ENCODE data around the gene MACF1. TPM values are rescaled to one million over a fixed set of nuclear protein-coding genes. Genes with fewer than 3 reads are reported as not detected.

MACF1 gene
- total RNA-seq, 2 experiments from 2014 or later = 353 to 366 TPM

GRCh38 chr1:39288735-39289465 lies 84.4 kb downstream of the MACF1 start:
- Mint-ChIP-seq H3K27ac (no peak overlapping the region), H3K27me3 (ENCODE audit: low read depth) (no peaks in the 10 kb centered on the region), H3K36me3 (ENCODE audit: low read depth) (peaks cover 78% of the 10 kb centered on the region), H3K9me3 (ENCODE audit: insufficient read depth) (no peaks in the 10 kb centered on the region), H3K4me3 (no peak overlapping the region), H3K4me1 (ENCODE audit: low read depth) (no peaks in the 10 kb centered on the region)
- no peak for ATAC-seq
- no peak for DNase-seq
- ChIA-PET POLR2A (no interaction called here), CTCF (interaction anchor here (1.3 kb wide), 1 partner anchor 97 kb away, joined by 3 read pairs; no protein-coding TSS in a partner anchor)

- Mint-ChIP-seq H3K27me3 (ENCODE audit: low read depth) (no peaks in the 10 kb centered on the region), H3K4me1 (ENCODE audit: low read depth) (no peaks in the 10 kb centered on the region), H3K27ac (no peak overlapping the region), H3K36me3 (ENCODE audit: low read depth) (peaks cover 79% of the 10 kb centered on the region), H3K4me3 (no peak overlapping the region), H3K9me3 (ENCODE audit: insufficient read depth) (no peaks in the 10 kb centered on the region)
- ATAC-seq = no peak
- no peak for DNase-seq
- ChIA-PET CTCF (interaction anchor here (1.2 kb wide), 1 partner anchor 12 kb away, joined by 3 read pairs; no protein-coding TSS in a partner anchor), POLR2A (no interaction called here)
These were observed 87.9 kb downstream of the MACF1 start for GRCh38 chr1:39292401-39292800.

DNA sequence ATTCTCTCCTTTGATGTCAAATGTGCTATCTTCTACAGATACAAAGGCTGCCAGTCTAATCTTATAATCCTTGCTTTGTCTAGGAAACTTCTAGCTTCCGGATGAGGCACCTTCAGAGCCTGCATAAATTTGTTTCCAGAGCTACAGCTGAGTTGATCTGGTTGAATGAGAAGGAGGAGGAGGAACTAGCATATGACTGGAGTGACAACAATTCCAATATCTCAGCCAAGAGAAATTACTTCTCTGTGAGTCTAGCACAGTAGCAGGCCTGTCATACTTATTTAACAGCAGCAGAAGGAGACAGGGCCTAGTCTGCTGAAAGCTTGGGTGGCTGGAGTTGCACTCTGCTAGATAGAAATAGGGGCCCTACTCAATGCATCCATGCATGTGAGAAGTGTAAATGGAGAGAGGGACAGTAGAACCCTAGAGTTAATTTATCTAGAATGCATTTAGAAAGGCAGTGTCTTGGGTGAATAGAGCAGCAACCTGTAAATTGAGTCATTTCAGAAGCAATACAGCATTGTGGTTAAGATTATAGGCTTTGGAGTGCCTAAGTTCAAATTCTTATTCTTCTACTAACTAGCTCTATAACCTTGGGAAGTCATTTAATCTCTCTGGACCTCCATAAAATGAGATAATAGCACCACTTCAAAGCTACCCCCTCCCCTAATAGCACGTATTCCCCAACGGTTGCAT lies 89.0 kb downstream of the MACF1 start:
- DNase-seq (no peak), ATAC-seq (no peak)
- Mint-ChIP-seq H3K36me3 (ENCODE audit: low read depth) (peaks cover 78% of the 10 kb centered on the region), H3K9me3 (ENCODE audit: insufficient read depth) (no peaks in the 10 kb centered on the region), H3K4me1 (ENCODE audit: low read depth) (no peaks in the 10 kb centered on the region), H3K27me3 (ENCODE audit: low read depth) (no peaks in the 10 kb centered on the region), H3K27ac (peak overlapping the region; percentile 3), H3K4me3 (no peak overlapping the region)
- ChIA-PET POLR2A (no interaction called here), CTCF (interaction anchor here (0.7 to 2.1 kb wide), 3 partner anchors 19 to 117 kb away, joined by 3 to 6 read pairs (median 3); no protein-coding TSS in a partner anchor)

GRCh38 chr1:39294531-39294930 lies 90.0 kb downstream of the MACF1 start:
- H3K4me1 Mint-ChIP-seq (ENCODE audit: low read depth) = no peaks in the 10 kb centered on the region
- ATAC-seq = no peak

DNA sequence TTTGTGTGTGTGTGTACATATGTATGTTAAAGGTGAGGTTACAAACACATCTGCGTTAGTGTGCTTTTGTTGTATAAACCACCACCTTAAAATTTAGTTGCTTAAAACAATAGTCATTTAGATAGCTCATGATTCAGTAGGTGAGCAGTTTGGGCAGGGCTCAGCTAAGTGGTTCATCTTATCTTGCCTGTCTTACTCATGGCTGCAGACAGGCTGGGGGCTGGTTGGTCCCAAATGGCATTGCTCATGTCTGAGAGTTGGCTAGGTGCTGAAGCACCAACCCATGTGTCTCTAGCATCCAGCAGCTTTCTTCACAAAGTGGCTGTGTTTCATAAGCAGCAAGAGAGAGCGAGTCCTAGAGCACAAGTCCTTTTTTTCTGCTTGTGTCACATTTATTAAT lies 91.4 kb downstream of the MACF1 start:
- no peak for DNase-seq

More at GRCh38 chr1:39294531-39294930, 90.0 kb downstream of the MACF1 start:
- Mint-ChIP-seq H3K9me3 (ENCODE audit: insufficient read depth) (no peaks in the 10 kb centered on the region), H3K36me3 (ENCODE audit: low read depth) (peaks cover 77% of the 10 kb centered on the region), H3K4me3 (no peak overlapping the region), H3K27me3 (ENCODE audit: low read depth) (no peaks in the 10 kb centered on the region), H3K27ac (no peak overlapping the region)
- POLR2A ChIA-PET = no interaction called here
- CTCF ChIA-PET = interaction anchor here (1.5 to 2.1 kb wide), 2 partner anchors 102 to 116 kb away, joined by 3 to 6 read pairs; no protein-coding TSS in a partner anchor
- DNase-seq = no peak

DNA sequence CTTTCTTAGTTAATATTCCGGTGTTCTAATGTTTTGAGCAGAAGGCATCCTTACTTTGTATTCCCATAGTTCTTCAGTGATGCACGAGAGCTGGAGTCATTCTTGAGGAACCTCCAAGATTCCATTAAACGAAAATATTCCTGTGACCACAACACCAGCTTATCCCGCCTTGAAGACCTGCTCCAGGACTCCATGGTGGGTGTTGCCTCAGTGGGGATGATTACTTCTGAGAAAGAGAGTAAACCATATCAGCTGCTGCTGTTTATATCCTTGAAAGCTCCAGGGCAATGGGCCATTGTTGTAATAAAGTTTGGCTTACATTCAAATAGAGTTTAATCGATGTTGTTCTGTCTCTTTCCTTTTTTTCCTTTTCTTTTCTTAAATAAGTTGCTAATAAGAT lies 93.1 kb downstream of the MACF1 start:
- ChIA-PET POLR2A (no interaction called here), CTCF (interaction anchor here (1.2 to 4.8 kb wide), 2 partner anchors 39 to 105 kb away, joined by 3 to 23 read pairs; no protein-coding TSS in a partner anchor)
- no peaks in the 10 kb centered on the region for H3K27me3 Mint-ChIP-seq (ENCODE audit: low read depth)
- no peaks in the 10 kb centered on the region for H3K4me1 Mint-ChIP-seq (ENCODE audit: low read depth)
- no peak for DNase-seq
- peak overlapping the region; percentile 24 for H3K27ac Mint-ChIP-seq
- peaks cover 79% of the 10 kb centered on the region for H3K36me3 Mint-ChIP-seq (ENCODE audit: low read depth)
- no peak for ATAC-seq
- H3K4me3 Mint-ChIP-seq = no peak overlapping the region
- H3K9me3 Mint-ChIP-seq (ENCODE audit: insufficient read depth) = no peaks in the 10 kb centered on the region

More for the DNA sequence above, 91.4 kb downstream of the MACF1 start:
- Mint-ChIP-seq H3K4me3 (no peak overlapping the region), H3K9me3 (ENCODE audit: insufficient read depth) (no peaks in the 10 kb centered on the region), H3K36me3 (ENCODE audit: low read depth) (peaks cover 81% of the 10 kb centered on the region), H3K27ac (no peak overlapping the region), H3K27me3 (ENCODE audit: low read depth) (no peaks in the 10 kb centered on the region), H3K4me1 (ENCODE audit: low read depth) (no peaks in the 10 kb centered on the region)
- no peak for ATAC-seq
- ChIA-PET CTCF (interaction anchor here (0.8 to 1.2 kb wide), 3 partner anchors 37 to 197 kb away, joined by 3 to 4 read pairs (median 3); no protein-coding TSS in a partner anchor), POLR2A (no interaction called here)

DNA sequence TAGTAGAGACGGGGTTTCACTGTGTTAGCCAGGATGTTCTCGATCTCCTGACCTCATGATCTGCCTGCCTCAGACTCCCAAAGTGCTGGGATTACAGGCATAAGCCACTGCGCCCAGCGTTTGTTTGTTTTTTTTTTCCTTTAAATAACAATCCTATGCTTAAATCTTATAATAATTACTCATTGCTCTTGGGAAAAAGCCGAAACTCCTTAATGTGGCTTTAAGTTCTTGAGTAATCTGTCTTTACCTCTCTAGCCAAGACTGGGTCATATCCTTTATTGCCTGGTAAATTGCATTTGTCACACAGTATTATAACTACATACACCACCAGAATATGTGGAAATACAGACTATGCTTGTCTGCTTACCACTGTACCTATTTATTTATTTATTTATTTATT lies 97.1 kb downstream of the MACF1 start:
- no peak overlapping the region for H3K27ac Mint-ChIP-seq
- no peaks in the 10 kb centered on the region for H3K27me3 Mint-ChIP-seq (ENCODE audit: low read depth)
- no peaks in the 10 kb centered on the region for H3K9me3 Mint-ChIP-seq (ENCODE audit: insufficient read depth)
- no peaks in the 10 kb centered on the region for H3K4me1 Mint-ChIP-seq (ENCODE audit: low read depth)
- no peak for ATAC-seq
- CTCF ChIA-PET = no interaction called here
- POLR2A ChIA-PET = no interaction called here
- DNase-seq = no peak
- H3K36me3 Mint-ChIP-seq (ENCODE audit: low read depth) = peaks cover 57% of the 10 kb centered on the region
- no peak overlapping the region for H3K4me3 Mint-ChIP-seq

DNA sequence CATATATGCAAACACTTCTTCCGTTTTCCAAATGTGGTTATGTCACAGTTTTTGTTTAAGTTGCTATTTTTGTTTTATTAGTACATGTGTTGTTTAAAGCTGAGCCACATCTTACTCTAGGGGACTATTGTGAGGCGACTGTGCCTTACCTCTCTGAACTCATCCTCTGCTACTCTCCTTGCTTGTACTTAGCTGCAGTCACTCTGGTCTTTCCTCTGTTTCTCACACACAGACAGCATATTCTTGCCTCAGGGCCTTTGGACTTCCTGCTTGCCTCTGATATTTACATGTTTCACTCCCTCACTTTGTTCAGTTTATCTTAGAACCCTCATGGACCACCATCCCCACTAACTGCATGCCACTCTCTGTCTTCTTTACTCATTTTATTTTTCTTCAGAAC lies 101.1 kb downstream of the MACF1 start:
- Mint-ChIP-seq H3K36me3 (ENCODE audit: low read depth) (peaks cover 63% of the 10 kb centered on the region), H3K4me3 (no peak overlapping the region), H3K27ac (peak overlapping the region; percentile 26), H3K27me3 (ENCODE audit: low read depth) (no peaks in the 10 kb centered on the region), H3K4me1 (ENCODE audit: low read depth) (no peaks in the 10 kb centered on the region), H3K9me3 (ENCODE audit: insufficient read depth) (no peaks in the 10 kb centered on the region)
- ChIA-PET POLR2A (interaction anchor here (0.5 kb wide), 1 partner anchor 49 kb away, joined by 3 read pairs; no protein-coding TSS in a partner anchor), CTCF (no interaction called here)
- DNase-seq (no peak), ATAC-seq (no peak)

DNA sequence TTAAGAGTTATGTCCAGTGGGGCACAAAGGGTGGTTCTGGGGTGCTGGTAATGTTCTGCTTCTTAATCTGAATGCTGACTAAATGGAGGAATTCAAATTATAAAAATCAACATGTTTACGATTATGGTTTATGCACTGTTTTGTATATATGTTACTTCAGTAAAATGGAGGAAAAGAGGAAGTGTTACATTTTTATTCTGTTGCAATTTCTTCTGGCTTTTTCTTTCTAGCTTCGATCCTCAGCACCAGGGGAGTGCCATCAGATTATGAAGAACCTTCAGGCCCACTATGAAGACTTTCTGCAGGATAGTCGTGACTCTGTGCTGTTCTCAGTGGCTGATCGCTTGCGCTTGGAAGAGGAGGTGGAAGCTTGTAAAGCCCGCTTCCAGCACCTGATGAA lies 105.5 kb downstream of the MACF1 start:
- CTCF ChIA-PET = interaction anchor here (0.7 to 1.5 kb wide), 3 partner anchors 14 to 211 kb away, joined by 3 read pairs; no protein-coding TSS in a partner anchor
- Mint-ChIP-seq H3K4me3 (no peak overlapping the region), H3K4me1 (ENCODE audit: low read depth) (no peaks in the 10 kb centered on the region)

GRCh38 chr1:39310691-39311090 lies 106.2 kb downstream of the MACF1 start:
- no peak overlapping the region for H3K4me3 Mint-ChIP-seq
- POLR2A ChIA-PET = no interaction called here
- H3K4me1 Mint-ChIP-seq (ENCODE audit: low read depth) = no peaks in the 10 kb centered on the region
- H3K27me3 Mint-ChIP-seq (ENCODE audit: low read depth) = no peaks in the 10 kb centered on the region
- CTCF ChIA-PET = interaction anchor here (0.9 to 1.5 kb wide), 4 partner anchors 8 to 212 kb away, joined by 3 read pairs; no protein-coding TSS in a partner anchor
- DNase-seq (no peak), ATAC-seq (no peak)
- peak overlapping the region; percentile 35 for H3K27ac Mint-ChIP-seq
- peaks cover 69% of the 10 kb centered on the region for H3K36me3 Mint-ChIP-seq (ENCODE audit: low read depth)
- H3K9me3 Mint-ChIP-seq (ENCODE audit: insufficient read depth) = no peaks in the 10 kb centered on the region

More for the DNA sequence above, 105.5 kb downstream of the MACF1 start:
- ATAC-seq = no peak
- H3K27ac Mint-ChIP-seq = peak overlapping the region; percentile 44
- H3K9me3 Mint-ChIP-seq (ENCODE audit: insufficient read depth) = no peaks in the 10 kb centered on the region
- no peak for DNase-seq
- peaks cover 66% of the 10 kb centered on the region for H3K36me3 Mint-ChIP-seq (ENCODE audit: low read depth)
- H3K27me3 Mint-ChIP-seq (ENCODE audit: low read depth) = no peaks in the 10 kb centered on the region
- POLR2A ChIA-PET = no interaction called here

- no peak overlapping the region for H3K27ac Mint-ChIP-seq
- H3K4me3 Mint-ChIP-seq = no peak overlapping the region
- peaks cover 76% of the 10 kb centered on the region for H3K36me3 Mint-ChIP-seq (ENCODE audit: low read depth)
- no peaks in the 10 kb centered on the region for H3K9me3 Mint-ChIP-seq (ENCODE audit: insufficient read depth)
- CTCF ChIA-PET = interaction anchor here (1.1 to 1.4 kb wide), 2 partner anchors 11 to 21 kb away, joined by 3 read pairs; no protein-coding TSS in a partner anchor
- H3K27me3 Mint-ChIP-seq (ENCODE audit: low read depth) = no peaks in the 10 kb centered on the region
- POLR2A ChIA-PET = interaction anchor here (1.0 kb wide), 1 partner anchor 13 kb away, joined by 4 read pairs; no protein-coding TSS in a partner anchor
- peaks cover 5% of the 10 kb centered on the region for H3K4me1 Mint-ChIP-seq (ENCODE audit: low read depth)
- no peak for ATAC-seq
- DNase-seq = no peak
These were observed 112.6 kb downstream of the MACF1 start for GRCh38 chr1:39317111-39317510.

Measured in activated CD8-positive, alpha-beta T cell treated with anti-CD3 and anti-CD28 coated beads, Interleukin-2, amount 10 ng/mL, durations not matched to agents 7 days and 5 days (primary cell).